ENCODE data around the gene ARFGEF2.

GRCh38 chr20:48901326-48901725 lies 20.2 kb upstream of the ARFGEF2 start:
- no peak for TF ChIP-seq CTCF (IDR thresholded peaks at IDR 0.05)
- TF ChIP-seq EZH2phosphoT487 (IDR thresholded peaks at IDR 0.05) = no peak

Measured in neural progenitor cell (in vitro differentiated cells).